ENCODE measurements around the gene COL25A1. TPM values are rescaled to one million over a fixed set of nuclear protein-coding genes. Genes with fewer than 3 reads are reported as not detected.
"Not testable (repeated sequence)": the region's sequence is repeated elsewhere in the genome, so short reads cannot be mapped to it uniquely, and the experiment has no call there.

The COL25A1 gene
- total RNA-seq, 1 donor from 2014 or later, result 10.4 TPM

DNA sequence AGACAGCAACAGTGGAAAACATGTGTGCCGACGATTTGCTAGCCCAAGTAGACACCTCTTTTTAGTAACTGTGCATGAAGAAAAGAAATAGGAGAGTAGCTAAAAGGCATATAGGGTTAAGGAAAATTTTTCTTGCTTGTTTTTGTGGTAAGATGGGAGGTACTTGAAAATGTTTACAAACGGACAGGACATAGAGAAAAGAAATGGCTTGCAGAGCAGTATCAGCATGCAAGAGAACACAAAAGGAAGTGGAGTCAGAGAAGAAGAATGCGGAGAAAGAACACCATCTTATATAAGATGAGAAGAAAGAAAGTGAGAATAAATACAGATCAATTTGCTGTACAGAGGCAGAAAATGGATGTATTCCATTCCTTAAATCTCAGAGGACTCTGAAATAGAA, 275.9 kb downstream of the COL25A1 start:
- no peaks in the 10 kb centered on the region for H3K27me3 ChIP-seq (ENCODE audit: insufficient read depth, low read length)
- no peak overlapping the region for H3K4me3 Mint-ChIP-seq (ENCODE audit: unreplicated experiment)
- H3K4me1 Mint-ChIP-seq (ENCODE audit: low read depth, unreplicated experiment), result peaks cover 5% of the 10 kb centered on the region
- H3K4me3 ChIP-seq (ENCODE audit: insufficient read depth, low read depth, low read length), result no peak overlapping the region
- FAIRE-seq, result no peak
- H3K36me3 Mint-ChIP-seq (ENCODE audit: low read depth, unreplicated experiment), result no peaks in the 10 kb centered on the region
- peak overlapping the region; percentile 54 for H3K4me2 ChIP-seq (ENCODE audit: low read length)
- TF ChIP-seq EZH2 (IDR thresholded peaks at IDR 0.05; ENCODE audit: insufficient read depth, low read length), result no peak
- TF ChIP-seq, protein P1, sequence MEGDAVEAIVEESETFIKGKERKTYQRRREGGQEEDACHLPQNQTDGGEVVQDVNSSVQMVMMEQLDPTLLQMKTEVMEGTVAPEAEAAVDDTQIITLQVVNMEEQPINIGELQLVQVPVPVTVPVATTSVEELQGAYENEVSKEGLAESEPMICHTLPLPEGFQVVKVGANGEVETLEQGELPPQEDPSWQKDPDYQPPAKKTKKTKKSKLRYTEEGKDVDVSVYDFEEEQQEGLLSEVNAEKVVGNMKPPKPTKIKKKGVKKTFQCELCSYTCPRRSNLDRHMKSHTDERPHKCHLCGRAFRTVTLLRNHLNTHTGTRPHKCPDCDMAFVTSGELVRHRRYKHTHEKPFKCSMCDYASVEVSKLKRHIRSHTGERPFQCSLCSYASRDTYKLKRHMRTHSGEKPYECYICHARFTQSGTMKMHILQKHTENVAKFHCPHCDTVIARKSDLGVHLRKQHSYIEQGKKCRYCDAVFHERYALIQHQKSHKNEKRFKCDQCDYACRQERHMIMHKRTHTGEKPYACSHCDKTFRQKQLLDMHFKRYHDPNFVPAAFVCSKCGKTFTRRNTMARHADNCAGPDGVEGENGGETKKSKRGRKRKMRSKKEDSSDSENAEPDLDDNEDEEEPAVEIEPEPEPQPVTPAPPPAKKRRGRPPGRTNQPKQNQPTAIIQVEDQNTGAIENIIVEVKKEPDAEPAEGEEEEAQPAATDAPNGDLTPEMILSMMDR (IDR thresholded peaks at IDR 0.05; ENCODE audit: insufficient read depth, low read depth, low read length), result no peak
- H3K27ac Mint-ChIP-seq (ENCODE audit: unreplicated experiment), result no peak overlapping the region
- H3K9me3 ChIP-seq (ENCODE audit: insufficient read depth, low read depth, low read length), result peaks cover 3% of the 10 kb centered on the region
- H3K4me1 ChIP-seq (ENCODE audit: insufficient read depth, low read length), result peaks cover 3% of the 10 kb centered on the region
- H3K27me3 Mint-ChIP-seq (ENCODE audit: low read depth, unreplicated experiment), result no peaks in the 10 kb centered on the region
- no peak overlapping the region for H3K9ac ChIP-seq (ENCODE audit: low read length)
- H4K20me1 ChIP-seq (ENCODE audit: insufficient read depth, low read length), result no peaks in the 10 kb centered on the region
- DNase-seq (ENCODE audit: low read depth), result peak; percentile 39
- H2AFZ ChIP-seq (ENCODE audit: low read depth, low read length), result peak overlapping the region; percentile 26
- no peaks in the 10 kb centered on the region for H3K36me3 ChIP-seq (ENCODE audit: insufficient read depth, low read length)
- H3K79me2 ChIP-seq (ENCODE audit: insufficient read depth, low read length), result no peaks in the 10 kb centered on the region
- peaks cover 9% of the 10 kb centered on the region for H3K9me3 Mint-ChIP-seq (ENCODE audit: unreplicated experiment)
- H3K27ac ChIP-seq (ENCODE audit: low read depth, low read length), result no peak overlapping the region

DNA sequence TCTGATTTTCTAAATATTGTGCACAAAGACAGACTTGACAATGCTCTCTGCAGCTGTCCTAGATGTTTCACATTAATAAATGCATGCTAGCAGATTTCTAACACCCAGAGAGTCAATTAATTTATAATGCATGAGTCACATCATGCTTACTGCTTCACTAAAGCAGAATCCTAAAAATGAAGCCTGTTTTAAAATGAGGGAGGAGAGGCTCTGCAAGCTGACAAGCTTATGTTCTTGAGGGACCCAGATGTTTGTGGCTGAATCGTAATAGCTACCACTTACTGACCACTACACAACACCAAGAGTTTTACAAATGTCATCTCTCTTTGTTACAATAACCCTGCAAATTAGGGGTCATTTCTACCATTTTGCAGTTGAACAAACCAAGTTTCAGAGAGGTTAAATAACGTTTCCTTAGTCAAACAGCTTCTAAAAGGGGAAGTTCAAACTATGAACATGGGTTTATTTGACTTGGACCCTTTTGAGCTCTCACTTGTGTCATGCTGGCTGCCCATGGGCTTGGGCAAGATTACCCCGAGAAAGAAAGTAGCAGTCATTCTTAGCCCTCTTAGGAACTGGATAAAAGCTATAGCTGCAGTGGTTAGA, 276.9 kb downstream of the COL25A1 start:
- H3K27me3 Mint-ChIP-seq (ENCODE audit: low read depth, unreplicated experiment), result no peaks in the 10 kb centered on the region
- H3K9me3 ChIP-seq (ENCODE audit: insufficient read depth, low read depth, low read length), result peaks cover 3% of the 10 kb centered on the region
- H3K4me3 Mint-ChIP-seq (ENCODE audit: unreplicated experiment), result no peak overlapping the region
- no peaks in the 10 kb centered on the region for H3K79me2 ChIP-seq (ENCODE audit: insufficient read depth, low read length)
- TF ChIP-seq, protein P1 (IDR thresholded peaks at IDR 0.05; ENCODE audit: insufficient read depth, low read depth, low read length), result no peak
- no peak for TF ChIP-seq EZH2 (IDR thresholded peaks at IDR 0.05; ENCODE audit: insufficient read depth, low read length)
- H3K4me1 Mint-ChIP-seq (ENCODE audit: low read depth, unreplicated experiment), result peaks cover 5% of the 10 kb centered on the region
- no peak for FAIRE-seq
- no peak overlapping the region for H3K9ac ChIP-seq (ENCODE audit: low read length)
- H4K20me1 ChIP-seq (ENCODE audit: insufficient read depth, low read length), result no peaks in the 10 kb centered on the region
- no peak overlapping the region for H3K27ac Mint-ChIP-seq (ENCODE audit: unreplicated experiment)
- peaks cover 3% of the 10 kb centered on the region for H3K4me1 ChIP-seq (ENCODE audit: insufficient read depth, low read length)
- DNase-seq (ENCODE audit: low read depth), result peak; percentile 27
- H2AFZ ChIP-seq (ENCODE audit: low read depth, low read length), result no peak overlapping the region
- H3K27ac ChIP-seq (ENCODE audit: low read depth, low read length), result no peak overlapping the region
- H3K4me3 ChIP-seq (ENCODE audit: insufficient read depth, low read depth, low read length), result no peak overlapping the region
- H3K9me3 Mint-ChIP-seq (ENCODE audit: unreplicated experiment), result peaks cover 13% of the 10 kb centered on the region
- H3K36me3 Mint-ChIP-seq (ENCODE audit: low read depth, unreplicated experiment), result no peaks in the 10 kb centered on the region
- no peak overlapping the region for H3K4me2 ChIP-seq (ENCODE audit: low read length)
- no peaks in the 10 kb centered on the region for H3K27me3 ChIP-seq (ENCODE audit: insufficient read depth, low read length)
- H3K36me3 ChIP-seq (ENCODE audit: insufficient read depth, low read length), result no peaks in the 10 kb centered on the region

DNA sequence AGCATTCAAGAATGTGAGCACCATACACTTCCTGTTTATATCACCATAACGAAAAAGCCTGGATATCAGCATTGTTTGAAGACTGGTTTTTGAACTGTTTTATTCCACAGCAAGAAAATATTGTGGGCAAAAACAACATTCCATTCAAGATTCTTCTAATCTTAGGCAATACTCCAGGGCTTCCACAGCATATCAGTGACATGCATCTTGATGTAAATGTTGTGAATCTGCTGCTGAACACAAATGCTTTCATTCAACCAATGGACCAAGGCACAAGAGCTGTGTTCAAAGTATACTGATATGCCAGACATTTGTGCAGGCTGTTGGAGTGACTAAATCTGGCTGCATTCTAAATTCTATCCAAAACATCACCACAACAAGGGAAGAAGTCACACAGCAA, 279.5 kb downstream of the COL25A1 start:
- Mint-ChIP-seq H3K4me3 (ENCODE audit: unreplicated experiment) (no peak overlapping the region), H3K9me3 (ENCODE audit: unreplicated experiment) (peaks cover 13% of the 10 kb centered on the region), H3K27me3 (ENCODE audit: low read depth, unreplicated experiment) (no peaks in the 10 kb centered on the region), H3K27ac (ENCODE audit: unreplicated experiment) (no peak overlapping the region), H3K36me3 (ENCODE audit: low read depth, unreplicated experiment) (no peaks in the 10 kb centered on the region), H3K4me1 (ENCODE audit: low read depth, unreplicated experiment) (peaks cover 5% of the 10 kb centered on the region)
- Histone ChIP-seq H3K4me2 (ENCODE audit: low read length) (no peak overlapping the region), H3K4me3 (ENCODE audit: insufficient read depth, low read depth, low read length) (no peak overlapping the region), H3K36me3 (ENCODE audit: insufficient read depth, low read length) (no peaks in the 10 kb centered on the region), H3K27ac (ENCODE audit: low read depth, low read length) (no peak overlapping the region), H3K27me3 (ENCODE audit: insufficient read depth, low read length) (no peaks in the 10 kb centered on the region), H2AFZ (ENCODE audit: low read depth, low read length) (no peak overlapping the region), H3K9me3 (ENCODE audit: insufficient read depth, low read depth, low read length) (peaks cover 3% of the 10 kb centered on the region), H4K20me1 (ENCODE audit: insufficient read depth, low read length) (no peaks in the 10 kb centered on the region), H3K79me2 (ENCODE audit: insufficient read depth, low read length) (no peaks in the 10 kb centered on the region), H3K4me1 (ENCODE audit: insufficient read depth, low read length) (peaks cover 3% of the 10 kb centered on the region), H3K9ac (ENCODE audit: low read length) (no peak overlapping the region)
- TF ChIP-seq, protein P1 (IDR thresholded peaks at IDR 0.05; ENCODE audit: insufficient read depth, low read depth, low read length), result no peak
- TF ChIP-seq EZH2 (IDR thresholded peaks at IDR 0.05; ENCODE audit: insufficient read depth, low read length), result no peak
- no peak for DNase-seq (ENCODE audit: low read depth)
- peak; percentile 9 for FAIRE-seq

DNA sequence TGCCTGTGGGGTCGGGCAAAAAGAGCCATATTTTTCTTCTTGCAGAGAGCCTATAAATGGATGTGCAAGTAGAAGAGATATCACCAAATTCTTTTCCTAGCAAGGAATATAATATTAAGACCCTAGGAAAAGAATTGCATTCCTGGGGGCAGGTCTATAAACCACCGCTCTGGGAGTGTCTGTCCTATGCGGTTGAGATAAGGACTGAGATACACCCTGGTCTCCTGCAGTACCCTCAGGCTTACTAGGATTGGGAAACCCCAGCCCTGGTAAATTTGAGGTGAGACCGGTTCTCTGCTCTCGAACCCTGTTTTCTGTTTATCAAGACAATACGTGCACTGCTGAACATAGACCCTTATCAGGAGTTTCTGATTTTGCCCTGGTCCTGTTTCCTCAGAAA, 280.8 kb downstream of the COL25A1 start:
- not testable (repeated sequence) for H3K27ac Mint-ChIP-seq (ENCODE audit: unreplicated experiment); H3K4me2 ChIP-seq (ENCODE audit: low read length); FAIRE-seq; H3K36me3 ChIP-seq (ENCODE audit: insufficient read depth, low read length); DNase-seq (ENCODE audit: low read depth); H3K4me3 ChIP-seq (ENCODE audit: insufficient read depth, low read depth, low read length); H3K27me3 ChIP-seq (ENCODE audit: insufficient read depth, low read length); H3K9me3 ChIP-seq (ENCODE audit: insufficient read depth, low read depth, low read length); H4K20me1 ChIP-seq (ENCODE audit: insufficient read depth, low read length); H3K4me3 Mint-ChIP-seq (ENCODE audit: unreplicated experiment); H3K9ac ChIP-seq (ENCODE audit: low read length); H3K27ac ChIP-seq (ENCODE audit: low read depth, low read length); H3K79me2 ChIP-seq (ENCODE audit: insufficient read depth, low read length); H3K27me3 Mint-ChIP-seq (ENCODE audit: low read depth, unreplicated experiment); H3K36me3 Mint-ChIP-seq (ENCODE audit: low read depth, unreplicated experiment); H2AFZ ChIP-seq (ENCODE audit: low read depth, low read length); H3K4me1 Mint-ChIP-seq (ENCODE audit: low read depth, unreplicated experiment); H3K4me1 ChIP-seq (ENCODE audit: insufficient read depth, low read length)
- peaks cover 13% of the 10 kb centered on the region for H3K9me3 Mint-ChIP-seq (ENCODE audit: unreplicated experiment)

Data from astrocyte (in vitro differentiated cells and primary cell).